ENCODE measurements around the gene WIPI1. TPM values are rescaled to one million over a fixed set of nuclear protein-coding genes. Genes with fewer than 3 reads are reported as not detected.

The WIPI1 gene
- total RNA-seq, 2 experiments from 2014 or later: 13.5 to 14.3 TPM

GRCh38 chr17:68459037-68459639 lies 1.8 kb upstream of the WIPI1 start:
- Mint-ChIP-seq H3K36me3 (ENCODE audit: low read depth) (no peaks in the 10 kb centered on the region), H3K9me3 (no peaks in the 10 kb centered on the region), H3K27me3 (ENCODE audit: low read depth) (peaks cover 2% of the 10 kb centered on the region), H3K27ac (peak overlapping the region; percentile 65), H3K4me1 (ENCODE audit: low read depth) (peaks cover 55% of the 10 kb centered on the region), H3K4me3 (no peak overlapping the region)
- DNase-seq: peak; percentile 48
- CTCF ChIA-PET: interaction anchor here (0.6 to 6.3 kb wide), 6 partner anchors 8 to 287 kb away, joined by 3 to 45 read pairs (median 14); no protein-coding TSS in a partner anchor
- intact Hi-C loops (cut with micrococcal nuclease): no loop called here

DNA sequence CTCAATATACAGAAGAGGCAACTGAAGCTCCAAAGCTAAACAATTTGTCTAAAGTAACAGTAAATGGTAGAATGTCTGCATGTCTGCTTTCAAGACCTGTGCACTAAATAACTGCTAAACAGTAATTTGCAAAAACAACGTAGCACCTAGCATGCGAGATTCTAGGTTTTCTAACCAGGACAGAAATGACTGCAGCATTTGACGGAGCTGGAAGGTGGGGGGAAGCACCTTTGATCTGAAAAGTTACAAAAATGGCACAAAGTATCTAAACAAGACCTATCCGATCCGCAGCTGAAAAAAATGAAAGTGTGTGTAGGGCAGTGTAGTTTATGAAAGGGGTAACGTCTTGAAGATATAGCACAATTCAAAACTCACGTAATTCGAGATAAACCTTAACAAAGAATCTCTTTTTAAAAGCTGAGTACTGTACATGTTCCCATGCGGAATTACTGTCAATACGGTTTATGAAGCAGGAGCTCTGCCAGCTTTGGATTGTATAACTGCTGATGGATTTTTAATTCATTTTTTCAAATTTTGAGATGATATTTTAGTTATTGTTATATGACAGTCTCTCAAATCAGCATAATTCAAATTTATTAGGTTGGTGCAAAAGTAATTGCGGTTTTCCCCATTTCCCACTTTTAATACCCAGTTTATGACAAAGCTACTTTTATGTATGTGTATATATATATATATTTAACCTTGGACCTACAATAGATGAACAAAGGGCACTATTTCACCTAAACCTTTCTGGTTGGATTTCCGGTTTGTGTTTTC lies 1.2 kb upstream of the WIPI1 start:
- peak; percentile 22 for DNase-seq
- Mint-ChIP-seq H3K27me3 (ENCODE audit: low read depth) (peaks cover 2% of the 10 kb centered on the region), H3K36me3 (ENCODE audit: low read depth) (no peaks in the 10 kb centered on the region), H3K9me3 (no peaks in the 10 kb centered on the region), H3K27ac (peak overlapping the region; percentile 68), H3K4me3 (peak overlapping the region; percentile 75), H3K4me1 (ENCODE audit: low read depth) (peaks cover 55% of the 10 kb centered on the region)
- CTCF ChIA-PET: interaction anchor here (0.6 to 6.3 kb wide), 11 partner anchors 8 to 293 kb away, joined by 3 to 45 read pairs (median 4); no protein-coding TSS in a partner anchor
- intact Hi-C loops (cut with micrococcal nuclease): no loop called here

GRCh38 chr17:68457539-68458259 lies 403 bp upstream of the WIPI1 start:
- Mint-ChIP-seq H3K36me3 (ENCODE audit: low read depth) (no peaks in the 10 kb centered on the region), H3K4me3 (peak overlapping the region; percentile 75), H3K27me3 (ENCODE audit: low read depth) (peaks cover 2% of the 10 kb centered on the region), H3K27ac (peak overlapping the region; percentile 68), H3K9me3 (no peaks in the 10 kb centered on the region), H3K4me1 (ENCODE audit: low read depth) (peaks cover 53% of the 10 kb centered on the region)
- CTCF ChIA-PET: interaction anchor here (0.6 to 5.4 kb wide), 10 partner anchors 9 to 293 kb away, joined by 3 to 43 read pairs (median 4); no protein-coding TSS in a partner anchor
- peak; percentile 96 for DNase-seq
- intact Hi-C loops (cut with micrococcal nuclease): loop anchor here (1.0 to 2.0 kb wide), 5 partner anchors 43 to 422 kb away; partner anchors contain the start of genes ARSG, KPNA2, PRKAR1A and SLC16A6

DNA sequence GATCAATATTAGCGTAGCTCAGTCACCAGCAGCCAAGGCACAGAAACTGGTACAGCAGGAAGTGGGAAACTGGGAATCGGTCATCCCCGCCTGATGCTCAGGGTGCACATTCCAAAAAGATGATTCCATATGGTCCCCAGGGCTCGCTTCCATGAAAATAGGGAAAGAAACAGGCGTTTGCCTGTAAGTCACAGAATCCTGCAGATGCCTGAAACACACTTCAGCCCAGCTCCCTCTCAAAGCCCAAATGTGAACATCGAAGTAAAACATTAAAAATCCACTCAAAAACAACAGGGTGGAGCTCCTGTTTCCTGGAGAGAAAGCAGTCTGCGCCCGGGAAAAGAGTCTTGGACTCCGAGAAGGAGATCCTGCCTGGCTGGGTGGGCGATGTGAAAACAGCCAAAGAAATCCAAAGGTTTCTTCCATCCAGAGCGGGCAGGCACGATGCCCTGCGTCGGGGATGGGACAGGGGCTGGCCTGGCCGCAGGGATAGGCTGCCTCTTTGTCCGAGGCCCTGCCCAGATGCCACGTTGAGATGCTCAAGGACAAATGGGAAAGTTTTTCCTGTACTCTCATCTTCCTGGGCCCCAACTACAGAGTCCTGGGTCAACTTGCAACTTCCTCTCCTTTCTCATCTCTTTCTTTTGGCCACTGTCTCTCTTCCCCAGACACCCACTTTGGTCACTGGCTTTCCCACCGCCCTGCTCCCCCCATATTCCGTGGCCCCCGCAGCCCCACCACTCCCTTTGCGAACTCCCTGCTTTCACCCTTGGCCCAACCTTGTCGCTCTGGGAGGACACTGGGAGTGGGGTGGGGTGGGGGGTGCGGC lies 743 bp downstream of the WIPI1 start:
- H3K4me1 Mint-ChIP-seq (ENCODE audit: low read depth): peaks cover 42% of the 10 kb centered on the region

DNA sequence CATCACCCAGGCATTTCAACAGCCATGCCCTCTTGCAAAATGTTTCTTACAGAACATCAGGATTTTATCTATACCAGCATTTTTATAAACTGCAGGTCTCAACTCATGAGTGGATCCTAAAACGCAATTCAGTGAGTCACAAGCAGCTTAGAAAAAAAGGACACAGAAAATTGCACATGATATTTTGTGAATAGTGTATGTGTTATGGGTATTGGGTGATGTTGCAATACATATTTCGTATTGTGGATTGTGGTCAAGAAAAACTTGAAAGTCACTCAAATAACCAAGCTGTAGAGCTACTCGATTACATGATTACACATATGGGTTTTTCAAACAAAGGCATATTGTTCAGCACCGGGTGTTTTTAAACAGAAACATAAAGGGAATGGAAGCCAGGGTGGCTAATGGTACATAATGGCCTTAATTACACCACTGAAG lies 1.4 kb downstream of the WIPI1 start:
- Mint-ChIP-seq H3K4me3 (peak overlapping the region; percentile 86), H3K27ac (no peak overlapping the region), H3K36me3 (ENCODE audit: low read depth) (no peaks in the 10 kb centered on the region), H3K27me3 (ENCODE audit: low read depth) (peaks cover 2% of the 10 kb centered on the region), H3K4me1 (ENCODE audit: low read depth) (peaks cover 36% of the 10 kb centered on the region), H3K9me3 (no peaks in the 10 kb centered on the region)
- CTCF ChIA-PET: interaction anchor here (1.2 to 2.3 kb wide), 4 partner anchors 10 to 283 kb away, joined by 3 to 17 read pairs (median 6); no protein-coding TSS in a partner anchor
- intact Hi-C loops (cut with micrococcal nuclease): loop anchor here (2.0 kb wide), 1 partner anchor 41 kb away; no protein-coding TSS in a partner anchor
- no peak for DNase-seq

More for the DNA sequence above, 743 bp downstream of the WIPI1 start:
- intact Hi-C loops (cut with micrococcal nuclease): loop anchor here (1.0 to 2.0 kb wide), 5 partner anchors 42 to 421 kb away; partner anchors contain the start of genes ARSG, KPNA2, PRKAR1A and SLC16A6
- Mint-ChIP-seq H3K9me3 (no peaks in the 10 kb centered on the region), H3K27me3 (ENCODE audit: low read depth) (peaks cover 2% of the 10 kb centered on the region), H3K27ac (no peak overlapping the region), H3K4me3 (peak overlapping the region; percentile 86), H3K36me3 (ENCODE audit: low read depth) (no peaks in the 10 kb centered on the region)
- no peak for DNase-seq
- CTCF ChIA-PET: interaction anchor here (0.7 to 4.4 kb wide), 8 partner anchors 10 to 284 kb away, joined by 3 to 22 read pairs (median 6); partner anchors contain the start of gene PRKAR1A

DNA sequence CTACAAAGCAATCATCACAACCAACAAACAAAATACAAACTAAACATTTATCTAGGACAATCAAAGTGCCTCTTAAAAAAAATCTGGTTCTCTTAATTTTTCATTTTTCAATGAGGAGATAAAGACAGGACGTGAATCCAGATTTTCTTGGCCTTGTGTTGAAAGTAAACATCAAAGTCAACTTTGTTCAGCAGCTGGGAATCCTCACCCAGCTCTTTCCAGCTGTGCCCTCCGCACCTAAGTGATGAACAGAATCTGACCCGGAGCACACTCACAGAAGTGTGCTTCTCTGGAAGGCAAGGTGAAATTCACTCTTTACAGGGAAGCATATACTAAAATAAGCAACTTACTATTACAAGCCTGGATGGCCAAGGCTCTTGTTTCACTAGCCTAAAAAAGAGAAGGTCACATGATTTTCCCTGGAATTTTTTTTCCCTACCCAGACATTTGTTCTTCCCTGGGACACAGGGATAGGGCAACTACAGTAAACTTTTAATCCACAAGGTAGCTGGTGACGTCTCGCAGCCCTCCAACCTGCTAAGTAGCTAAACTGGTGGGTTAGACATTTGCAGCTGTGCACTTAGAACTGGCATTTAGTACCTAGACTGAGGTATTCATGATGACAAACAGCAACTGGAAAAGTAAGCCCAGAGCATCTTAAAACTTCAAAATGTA lies 3.2 kb downstream of the WIPI1 start:
- intact Hi-C loops (cut with micrococcal nuclease): no loop called here
- DNase-seq: no peak
- H3K27ac Mint-ChIP-seq: no peak overlapping the region
- H3K4me3 Mint-ChIP-seq: no peak overlapping the region
- H3K27me3 Mint-ChIP-seq (ENCODE audit: low read depth): peaks cover 2% of the 10 kb centered on the region
- H3K36me3 Mint-ChIP-seq (ENCODE audit: low read depth): peaks cover 3% of the 10 kb centered on the region
- H3K9me3 Mint-ChIP-seq: no peaks in the 10 kb centered on the region
- peaks cover 20% of the 10 kb centered on the region for H3K4me1 Mint-ChIP-seq (ENCODE audit: low read depth)
- CTCF ChIA-PET: interaction anchor here (1.3 to 1.6 kb wide), 2 partner anchors 18 to 55 kb away, joined by 3 to 4 read pairs; no protein-coding TSS in a partner anchor

GRCh38 chr17:68452724-68453290 lies 4.5 kb downstream of the WIPI1 start:
- H3K36me3 Mint-ChIP-seq (ENCODE audit: low read depth): peaks cover 3% of the 10 kb centered on the region
- no peak for DNase-seq
- intact Hi-C loops (cut with micrococcal nuclease): no loop called here
- H3K4me3 Mint-ChIP-seq: no peak overlapping the region
- no peak overlapping the region for H3K27ac Mint-ChIP-seq
- H3K27me3 Mint-ChIP-seq (ENCODE audit: low read depth): peaks cover 2% of the 10 kb centered on the region
- H3K9me3 Mint-ChIP-seq: no peaks in the 10 kb centered on the region
- H3K4me1 Mint-ChIP-seq (ENCODE audit: low read depth): peaks cover 10% of the 10 kb centered on the region
- CTCF ChIA-PET: interaction anchor here (0.6 to 1.1 kb wide), 3 partner anchors 11 to 393 kb away, joined by 3 to 4 read pairs (median 4); no protein-coding TSS in a partner anchor

GRCh38 chr17:68451670-68452354 lies 5.5 kb downstream of the WIPI1 start:
- Mint-ChIP-seq H3K27ac (no peak overlapping the region), H3K36me3 (ENCODE audit: low read depth) (peaks cover 3% of the 10 kb centered on the region), H3K4me1 (ENCODE audit: low read depth) (peaks cover 8% of the 10 kb centered on the region), H3K4me3 (no peak overlapping the region), H3K27me3 (ENCODE audit: low read depth) (peaks cover 2% of the 10 kb centered on the region), H3K9me3 (no peaks in the 10 kb centered on the region)
- intact Hi-C loops (cut with micrococcal nuclease): no loop called here
- CTCF ChIA-PET: interaction anchor here (1.0 kb wide), 1 partner anchor 11 kb away, joined by 3 read pairs; no protein-coding TSS in a partner anchor
- DNase-seq: no peak

GRCh38 chr17:68450801-68451200 lies 6.5 kb downstream of the WIPI1 start:
- CTCF ChIA-PET: interaction anchor here (1.2 kb wide), 1 partner anchor 10 kb away, joined by 3 read pairs; no protein-coding TSS in a partner anchor
- H3K4me3 Mint-ChIP-seq: no peak overlapping the region
- DNase-seq: no peak
- no peaks in the 10 kb centered on the region for H3K4me1 Mint-ChIP-seq (ENCODE audit: low read depth)
- intact Hi-C loops (cut with micrococcal nuclease): no loop called here
- no peak overlapping the region for H3K27ac Mint-ChIP-seq
- peaks cover 3% of the 10 kb centered on the region for H3K36me3 Mint-ChIP-seq (ENCODE audit: low read depth)
- no peaks in the 10 kb centered on the region for H3K27me3 Mint-ChIP-seq (ENCODE audit: low read depth)
- H3K9me3 Mint-ChIP-seq: no peaks in the 10 kb centered on the region

DNA sequence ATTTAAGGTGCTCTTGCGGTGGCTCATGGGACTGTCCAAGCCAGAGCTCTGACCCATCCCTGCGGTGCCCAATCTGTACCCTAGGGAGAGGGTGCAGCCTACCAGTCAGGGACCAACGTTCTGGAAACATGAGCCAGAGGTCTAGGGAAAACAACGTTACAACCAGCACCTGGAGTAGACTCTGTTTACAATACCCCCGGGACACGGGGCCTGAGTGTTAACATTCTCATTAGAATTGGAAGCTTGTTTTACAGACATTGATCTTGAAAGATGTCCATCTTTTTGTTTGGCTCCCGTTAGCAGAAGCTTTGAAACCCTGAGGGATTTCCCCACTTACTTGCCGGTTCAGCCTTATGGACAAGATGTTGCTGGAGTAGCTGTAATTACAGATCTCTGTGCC lies 6.9 kb downstream of the WIPI1 start:
- Mint-ChIP-seq H3K36me3 (ENCODE audit: low read depth) (peaks cover 3% of the 10 kb centered on the region), H3K27ac (no peak overlapping the region), H3K4me3 (no peak overlapping the region), H3K4me1 (ENCODE audit: low read depth) (no peaks in the 10 kb centered on the region), H3K9me3 (no peaks in the 10 kb centered on the region), H3K27me3 (ENCODE audit: low read depth) (no peaks in the 10 kb centered on the region)
- no peak for DNase-seq
- intact Hi-C loops (cut with micrococcal nuclease): no loop called here
- CTCF ChIA-PET: interaction anchor here (1.2 kb wide), 1 partner anchor 9 kb away, joined by 3 read pairs; no protein-coding TSS in a partner anchor

All from activated naive CD4-positive, alpha-beta T cell treated with anti-CD3 and anti-CD28 coated beads for 36 hours (primary cell).